HCT116 (cell line): ENCODE data around the gene NUP43. TPM values are rescaled to one million over a fixed set of nuclear protein-coding genes. Genes with fewer than 3 reads are reported as not detected.

Experiments
- total RNA-seq: library from RNA; stranded (reverse); gene quantifications from one replicate; pipeline ENCODE4 v1.2.1, GENCODE V29; 2021; ENCODE audit not compliant: unreplicated experiment

NUP43 gene
- total RNA-seq, 1 experiment from 2014 or later = 51.0 TPM

Other genes starting within 250 kb of the NUP43 start
- 31.0 TPM for gene PPIL4, start 200.5 kb downstream of the NUP43 start, total RNA-seq
- 25.0 TPM for gene GINM1, start 180.2 kb downstream of the NUP43 start, total RNA-seq
- 20.6 TPM for gene KATNA1, start 97.8 kb downstream of the NUP43 start, total RNA-seq
- 21.6 TPM for gene LATS1, start 28.4 kb downstream of the NUP43 start, total RNA-seq
- 86.9 TPM for gene PCMT1, start 3.2 kb upstream of the NUP43 start, total RNA-seq
- gene LRP11, start 117.8 kb upstream of the NUP43 start, total RNA-seq = 27.8 TPM
- gene RAET1E, start 151.6 kb upstream of the NUP43 start, total RNA-seq = 3.9 TPM
- 0.37 TPM for gene RAET1G, start 176.6 kb upstream of the NUP43 start, total RNA-seq
- 10.2 TPM for gene ULBP2, start 195.5 kb upstream of the NUP43 start, total RNA-seq
- gene ULBP1, start 217.4 kb upstream of the NUP43 start, total RNA-seq = 12.4 TPM